Epithelial cell of esophagus (primary cell): Measurements from ENCODE around the gene ABCC4.

Experiments used
- DNase-seq: peaks from one replicate; pipeline ENCODE4 v3.0.0; 2010; ENCODE audit warnings: low read depth
- H3K4me3 ChIP-seq: 2 replicates; pipeline ENCODE4 v1.5.1; 2011; ENCODE audit warnings: mild to moderate bottlenecking, low read length, control low read depth
- TF ChIP-seq, protein P1 (sequence below): IDR thresholded peaks from 2 replicates; pipeline ENCODE4 v1.5.1; 2011; ENCODE audit warnings: low read depth, mild to moderate bottlenecking, low read length, control low read depth, inconsistent platforms; ENCODE audit not compliant: insufficient read depth; ENCODE audit errors: missing control alignments

ABCC4 gene

DNA sequence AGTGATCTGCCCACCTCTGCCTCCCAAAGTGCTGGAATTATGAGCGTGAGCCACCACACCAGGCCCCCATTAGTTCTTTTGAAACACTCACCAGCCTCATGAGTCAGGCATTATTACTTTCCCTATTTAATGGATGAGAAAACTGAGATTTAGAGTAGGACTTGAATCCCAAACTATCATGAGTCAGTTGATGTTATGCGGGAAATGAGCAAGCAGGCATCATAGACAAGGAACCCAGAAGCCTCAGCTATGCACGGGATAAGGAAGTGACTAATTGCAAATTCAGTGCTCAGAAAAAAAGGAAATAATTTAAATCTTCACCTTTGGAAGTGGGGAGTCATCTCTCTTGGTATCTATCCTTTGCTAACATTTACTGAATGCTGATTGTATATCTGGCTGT lies 217.5 kb downstream of the ABCC4 start:
- DNase-seq = peak; percentile 88
- TF ChIP-seq, protein P1, sequence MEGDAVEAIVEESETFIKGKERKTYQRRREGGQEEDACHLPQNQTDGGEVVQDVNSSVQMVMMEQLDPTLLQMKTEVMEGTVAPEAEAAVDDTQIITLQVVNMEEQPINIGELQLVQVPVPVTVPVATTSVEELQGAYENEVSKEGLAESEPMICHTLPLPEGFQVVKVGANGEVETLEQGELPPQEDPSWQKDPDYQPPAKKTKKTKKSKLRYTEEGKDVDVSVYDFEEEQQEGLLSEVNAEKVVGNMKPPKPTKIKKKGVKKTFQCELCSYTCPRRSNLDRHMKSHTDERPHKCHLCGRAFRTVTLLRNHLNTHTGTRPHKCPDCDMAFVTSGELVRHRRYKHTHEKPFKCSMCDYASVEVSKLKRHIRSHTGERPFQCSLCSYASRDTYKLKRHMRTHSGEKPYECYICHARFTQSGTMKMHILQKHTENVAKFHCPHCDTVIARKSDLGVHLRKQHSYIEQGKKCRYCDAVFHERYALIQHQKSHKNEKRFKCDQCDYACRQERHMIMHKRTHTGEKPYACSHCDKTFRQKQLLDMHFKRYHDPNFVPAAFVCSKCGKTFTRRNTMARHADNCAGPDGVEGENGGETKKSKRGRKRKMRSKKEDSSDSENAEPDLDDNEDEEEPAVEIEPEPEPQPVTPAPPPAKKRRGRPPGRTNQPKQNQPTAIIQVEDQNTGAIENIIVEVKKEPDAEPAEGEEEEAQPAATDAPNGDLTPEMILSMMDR = no peak
- H3K4me3 ChIP-seq = no peak overlapping the region

DNA sequence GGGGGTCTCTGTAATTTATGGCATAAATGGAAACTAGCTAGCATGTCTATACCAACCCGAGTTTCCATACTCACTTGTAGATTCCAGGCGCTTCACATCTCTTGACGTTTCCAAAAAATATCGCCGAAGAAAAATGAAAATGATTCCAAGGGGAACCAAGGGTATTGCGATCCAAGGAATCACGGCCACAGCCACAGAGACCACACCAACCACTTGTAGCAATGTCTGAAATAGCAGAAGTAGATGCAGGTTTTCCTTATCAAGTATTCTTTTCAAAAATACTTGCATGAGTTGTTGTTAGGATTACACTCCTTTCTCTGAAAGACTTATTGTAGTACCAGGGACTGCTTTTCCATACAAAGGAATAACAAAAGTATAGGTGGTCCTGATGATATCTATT lies 218.2 kb downstream of the ABCC4 start:
- TF ChIP-seq, protein P1 = no peak
- no peak overlapping the region for H3K4me3 ChIP-seq
- no peak for DNase-seq

DNA sequence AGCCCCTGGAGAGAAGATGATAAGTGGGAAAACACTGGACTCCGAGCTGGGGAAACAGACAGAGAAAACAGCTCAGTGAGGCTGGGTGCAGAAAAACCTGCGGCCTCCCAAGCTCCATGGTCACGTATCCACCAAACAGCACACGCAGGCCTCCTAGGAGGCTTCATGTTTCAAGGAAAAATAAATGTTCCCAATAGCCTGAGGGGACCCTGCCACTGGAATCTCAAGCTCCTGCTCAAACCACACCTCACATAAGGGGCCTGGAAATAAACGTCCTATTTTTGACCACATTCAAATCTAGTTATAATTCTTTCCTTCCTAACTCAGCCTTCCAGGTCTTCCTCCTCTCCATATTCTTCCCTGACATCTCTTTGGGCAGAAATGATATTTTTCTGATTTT lies 225.7 kb downstream of the ABCC4 start:
- no peak overlapping the region for H3K4me3 ChIP-seq
- TF ChIP-seq, protein P1 = no peak
- DNase-seq = no peak

DNA sequence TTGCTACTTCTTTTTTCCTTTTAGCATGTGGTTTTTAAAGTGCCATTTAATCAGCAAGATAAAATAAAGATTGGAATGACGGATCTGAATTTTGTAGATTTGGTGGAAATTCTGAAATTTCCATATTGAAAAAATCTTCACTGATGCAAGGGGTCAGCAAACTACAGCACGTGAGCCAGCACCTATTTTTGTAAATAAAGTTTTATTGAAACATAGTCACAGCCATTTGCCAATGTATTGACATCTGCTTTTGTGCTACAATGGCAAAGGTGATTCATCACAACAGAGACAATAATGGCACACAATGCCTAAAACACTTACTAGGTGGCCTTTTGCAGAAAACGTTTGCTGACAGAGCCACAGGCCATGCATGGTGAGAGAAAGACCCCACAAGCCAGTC lies 226.4 kb downstream of the ABCC4 start:
- DNase-seq = no peak
- TF ChIP-seq, protein P1 = no peak
- H3K4me3 ChIP-seq = no peak overlapping the region

DNA sequence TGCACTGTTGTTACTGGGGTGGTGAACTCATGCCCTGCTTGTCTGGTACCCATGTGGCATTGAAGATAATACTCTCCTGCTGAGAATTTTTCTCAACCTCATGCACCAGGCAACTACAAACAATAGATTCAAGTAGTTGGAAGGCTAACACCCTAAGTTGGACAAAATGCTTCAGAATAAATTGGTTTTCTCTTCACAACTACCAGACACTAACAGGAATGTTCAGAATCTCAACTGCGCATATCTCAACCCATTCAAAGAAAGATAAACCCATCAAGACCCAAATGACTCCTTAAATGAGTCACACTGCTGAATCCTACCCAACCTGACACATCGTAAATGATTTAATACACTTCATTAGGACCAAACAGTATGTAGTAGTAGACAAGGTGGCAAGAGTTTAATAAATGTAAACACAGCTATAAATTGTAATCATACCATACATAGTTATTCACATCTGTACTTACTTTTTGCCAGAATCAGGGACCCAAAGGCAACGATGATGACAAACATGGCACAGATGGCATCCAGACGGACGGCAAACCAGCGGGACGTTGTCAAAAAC lies 227.4 kb downstream of the ABCC4 start:
- TF ChIP-seq, protein P1 = no peak
- H3K4me3 ChIP-seq = no peak overlapping the region
- no peak for DNase-seq

DNA sequence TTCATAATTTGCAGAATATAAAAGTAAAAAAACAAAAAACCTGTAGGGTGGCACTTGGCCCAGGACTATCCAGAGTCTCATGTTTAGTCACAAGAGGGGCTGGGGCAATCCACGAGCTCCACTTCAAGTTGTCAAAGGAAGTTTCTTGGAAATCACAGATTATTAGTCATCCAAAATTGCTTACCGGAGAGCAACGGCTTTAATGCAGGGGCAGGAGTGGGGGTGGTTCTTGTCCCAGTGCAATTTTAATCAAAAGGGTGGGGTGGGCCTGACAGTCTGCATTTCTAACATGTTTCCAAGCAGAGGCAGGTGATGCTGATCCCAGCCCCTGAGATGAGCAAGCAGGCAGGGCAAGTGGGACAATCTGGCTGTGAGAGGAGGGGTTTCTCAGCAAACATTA lies 233.9 kb downstream of the ABCC4 start:
- DNase-seq = peak; percentile 39
- no peak overlapping the region for H3K4me3 ChIP-seq
- TF ChIP-seq, protein P1 = no peak

DNA sequence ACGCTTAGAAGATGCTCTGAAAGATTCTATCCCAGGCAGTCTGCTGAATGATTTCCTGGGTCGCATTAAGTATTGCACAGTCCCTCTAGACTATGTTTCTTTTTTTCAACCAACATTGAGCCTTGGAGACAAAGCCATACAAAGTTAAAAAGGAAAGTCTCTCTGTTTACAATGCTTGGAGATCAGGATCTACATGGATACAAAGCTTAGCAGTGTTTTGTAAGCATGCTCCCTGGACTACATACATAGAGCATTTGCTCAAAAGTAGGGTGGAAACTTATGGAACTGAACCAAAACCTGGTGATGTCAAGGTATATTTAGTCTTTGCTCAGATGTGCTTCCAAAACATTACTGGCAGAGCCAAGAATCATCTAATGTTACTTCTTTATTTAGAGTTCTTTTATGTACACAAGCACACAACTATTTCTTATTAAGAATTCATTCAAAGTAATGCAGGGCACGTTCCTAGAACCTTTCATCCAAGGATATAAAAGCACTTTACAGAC lies 241.2 kb downstream of the ABCC4 start:
- no peak for DNase-seq
- no peak overlapping the region for H3K4me3 ChIP-seq
- TF ChIP-seq, protein P1 = no peak
